T-helper 1 cell treated with Interleukin-12 subunit alpha and Interleukin-12 subunit beta and Interleukin-4 antibody, amounts not matched to agents 30 μg/mL and 1 μg/mL, for 36 hours (primary cell): ENCODE measurements around the gene RALGDS.

Experiments used
- H3K27ac Mint-ChIP-seq: one replicate; pipeline ENCODE4 v1.8.0; 2021; ENCODE audit warnings: mild to moderate bottlenecking, mixed read lengths
- H3K27me3 Mint-ChIP-seq: one replicate; pipeline ENCODE4 v1.8.0; 2021; ENCODE audit warnings: low read depth, mixed read lengths
- H3K36me3 Mint-ChIP-seq: one replicate; pipeline ENCODE4 v1.8.0; 2021; ENCODE audit warnings: low read depth, mixed read lengths
- H3K4me1 Mint-ChIP-seq: one replicate; pipeline ENCODE4 v1.8.0; 2021; ENCODE audit warnings: low read depth, mixed read lengths
- H3K4me3 Mint-ChIP-seq: one replicate; pipeline ENCODE4 v1.8.0; 2021; ENCODE audit warnings: mild to moderate bottlenecking, moderate library complexity, mixed read lengths
- H3K9me3 Mint-ChIP-seq: one replicate; pipeline ENCODE4 v1.8.0; 2021; ENCODE audit warnings: mixed read lengths

RALGDS gene

GRCh38 chr9:133112663-133113026, 8.4 kb downstream of the RALGDS start:
- H3K9me3 Mint-ChIP-seq: no peaks in the 10 kb centered on the region
- H3K4me1 Mint-ChIP-seq: peaks cover 32% of the 10 kb centered on the region
- H3K27me3 Mint-ChIP-seq: no peaks in the 10 kb centered on the region
- H3K27ac Mint-ChIP-seq: peak overlapping the region; percentile 68
- H3K36me3 Mint-ChIP-seq: peaks cover 14% of the 10 kb centered on the region
- H3K4me3 Mint-ChIP-seq: no peak overlapping the region

DNA sequence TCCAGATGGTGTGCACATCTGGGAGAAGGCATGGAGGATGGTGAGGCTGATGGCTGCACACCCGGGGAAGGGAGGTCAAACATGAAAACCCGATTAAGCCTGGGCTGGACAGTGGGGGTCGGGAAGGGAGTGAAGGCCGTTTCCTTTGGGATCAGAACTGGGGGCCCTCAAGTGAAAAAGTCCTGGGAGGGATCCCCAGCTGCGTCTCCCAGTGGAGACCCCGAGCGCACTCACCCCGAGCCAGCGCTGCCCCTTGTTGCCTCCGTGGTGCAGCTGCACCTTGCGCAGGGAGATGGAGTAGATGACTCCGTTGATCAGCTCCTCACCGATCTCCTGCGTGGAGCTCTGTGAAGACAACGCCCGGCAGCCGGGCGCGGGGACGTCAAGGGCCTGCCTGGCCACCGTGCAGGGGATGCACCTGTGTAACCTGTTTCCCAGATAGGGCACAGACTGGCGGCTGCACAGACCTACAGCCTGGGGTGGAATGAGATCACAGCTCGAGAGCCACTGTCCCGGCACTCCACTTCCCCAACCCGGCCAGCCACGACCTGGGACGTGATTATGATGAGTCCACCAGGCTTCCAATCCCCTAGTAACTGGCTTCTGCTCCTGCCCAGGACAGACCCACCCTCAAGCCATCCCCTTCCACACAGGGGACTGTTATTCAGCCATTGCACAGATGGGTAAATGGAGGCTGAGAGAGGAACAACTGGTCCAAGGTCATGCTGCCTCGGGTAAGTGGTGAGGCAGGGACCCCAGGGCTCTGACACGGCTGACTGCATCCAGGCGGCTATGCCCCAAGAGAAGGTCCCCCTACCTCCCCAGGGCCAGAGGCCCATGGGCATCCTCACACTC, 9.0 kb downstream of the RALGDS start:
- H3K9me3 Mint-ChIP-seq: no peaks in the 10 kb centered on the region

DNA sequence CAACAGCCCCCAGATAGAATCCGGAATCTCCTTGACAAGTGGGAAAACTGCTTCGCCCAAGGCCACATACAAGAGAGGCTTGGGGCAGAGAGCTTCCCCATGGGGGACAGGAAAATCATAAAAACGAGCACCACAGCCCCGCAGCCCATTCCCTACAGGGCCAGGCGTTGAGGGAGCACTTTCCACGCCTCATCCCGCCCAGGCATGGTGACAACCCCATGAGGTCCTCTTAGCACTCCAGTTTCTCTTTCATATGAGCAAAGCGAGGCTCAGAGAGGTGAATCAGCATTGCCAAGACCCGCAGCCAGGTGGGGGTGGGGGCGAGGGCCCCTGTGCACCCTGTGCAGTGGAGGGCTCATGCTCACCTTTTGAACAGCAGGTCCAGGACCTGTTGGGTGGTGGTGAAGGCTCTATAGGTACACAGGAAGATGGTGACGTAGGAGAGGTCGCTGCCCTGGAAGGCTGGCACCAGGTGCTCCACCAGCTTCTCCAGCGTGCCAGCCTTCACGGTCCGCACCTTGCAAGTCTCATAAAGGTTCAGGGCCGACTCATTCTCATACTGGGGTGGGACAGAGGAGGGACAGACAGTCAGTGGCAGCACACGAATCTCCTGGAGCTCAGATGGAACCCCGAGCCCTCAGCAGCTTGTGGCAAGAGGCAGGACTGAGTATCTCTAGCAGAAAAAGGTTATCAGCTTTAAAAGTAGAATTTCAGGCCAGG, 10.9 kb downstream of the RALGDS start:
- no peaks in the 10 kb centered on the region for H3K9me3 Mint-ChIP-seq
- no peaks in the 10 kb centered on the region for H3K27me3 Mint-ChIP-seq
- peaks cover 22% of the 10 kb centered on the region for H3K4me1 Mint-ChIP-seq
- no peak overlapping the region for H3K27ac Mint-ChIP-seq
- peaks cover 20% of the 10 kb centered on the region for H3K36me3 Mint-ChIP-seq
- H3K4me3 Mint-ChIP-seq: no peak overlapping the region

More for the DNA sequence above, 9.0 kb downstream of the RALGDS start:
- Mint-ChIP-seq H3K27ac (peak overlapping the region; percentile 68), H3K4me3 (no peak overlapping the region), H3K27me3 (no peaks in the 10 kb centered on the region), H3K4me1 (peaks cover 30% of the 10 kb centered on the region), H3K36me3 (peaks cover 14% of the 10 kb centered on the region)

GRCh38 chr9:133108794-133109641, 12.0 kb downstream of the RALGDS start:
- Mint-ChIP-seq H3K4me1 (peaks cover 16% of the 10 kb centered on the region), H3K27ac (no peak overlapping the region), H3K36me3 (peaks cover 22% of the 10 kb centered on the region), H3K9me3 (no peaks in the 10 kb centered on the region), H3K27me3 (no peaks in the 10 kb centered on the region), H3K4me3 (no peak overlapping the region)

- Mint-ChIP-seq H3K36me3 (peaks cover 22% of the 10 kb centered on the region), H3K27ac (no peak overlapping the region), H3K27me3 (no peaks in the 10 kb centered on the region), H3K9me3 (no peaks in the 10 kb centered on the region), H3K4me1 (peaks cover 9% of the 10 kb centered on the region), H3K4me3 (no peak overlapping the region)
Measured at GRCh38 chr9:133107961-133108793, 12.9 kb downstream of the RALGDS start.

DNA sequence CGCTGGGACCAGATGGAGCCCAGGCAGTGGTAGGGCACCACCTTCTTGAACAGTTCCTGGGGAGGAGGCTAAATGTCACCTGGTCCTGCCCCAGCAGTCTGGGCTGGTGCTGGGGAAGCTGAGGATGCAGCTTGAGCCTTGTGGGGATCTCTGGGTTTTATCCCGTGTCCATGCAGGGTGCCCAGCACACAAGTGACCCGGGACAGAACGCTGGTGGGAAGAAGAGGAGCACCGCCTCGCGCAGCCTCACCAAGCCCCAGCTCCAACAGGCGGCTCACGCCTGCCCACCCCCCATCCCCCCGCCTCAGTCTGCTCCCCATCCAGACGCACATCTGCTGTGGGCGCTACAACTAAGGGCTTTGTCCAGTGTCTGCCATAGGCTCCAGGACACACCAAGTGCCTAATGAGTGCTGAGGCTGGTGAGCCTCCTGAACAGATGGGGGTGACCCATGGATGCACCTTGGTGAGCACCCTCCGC, 13.8 kb downstream of the RALGDS start:
- Mint-ChIP-seq H3K27me3 (no peaks in the 10 kb centered on the region), H3K27ac (no peak overlapping the region), H3K4me3 (no peak overlapping the region), H3K4me1 (peaks cover 5% of the 10 kb centered on the region), H3K9me3 (no peaks in the 10 kb centered on the region), H3K36me3 (peaks cover 26% of the 10 kb centered on the region)

DNA sequence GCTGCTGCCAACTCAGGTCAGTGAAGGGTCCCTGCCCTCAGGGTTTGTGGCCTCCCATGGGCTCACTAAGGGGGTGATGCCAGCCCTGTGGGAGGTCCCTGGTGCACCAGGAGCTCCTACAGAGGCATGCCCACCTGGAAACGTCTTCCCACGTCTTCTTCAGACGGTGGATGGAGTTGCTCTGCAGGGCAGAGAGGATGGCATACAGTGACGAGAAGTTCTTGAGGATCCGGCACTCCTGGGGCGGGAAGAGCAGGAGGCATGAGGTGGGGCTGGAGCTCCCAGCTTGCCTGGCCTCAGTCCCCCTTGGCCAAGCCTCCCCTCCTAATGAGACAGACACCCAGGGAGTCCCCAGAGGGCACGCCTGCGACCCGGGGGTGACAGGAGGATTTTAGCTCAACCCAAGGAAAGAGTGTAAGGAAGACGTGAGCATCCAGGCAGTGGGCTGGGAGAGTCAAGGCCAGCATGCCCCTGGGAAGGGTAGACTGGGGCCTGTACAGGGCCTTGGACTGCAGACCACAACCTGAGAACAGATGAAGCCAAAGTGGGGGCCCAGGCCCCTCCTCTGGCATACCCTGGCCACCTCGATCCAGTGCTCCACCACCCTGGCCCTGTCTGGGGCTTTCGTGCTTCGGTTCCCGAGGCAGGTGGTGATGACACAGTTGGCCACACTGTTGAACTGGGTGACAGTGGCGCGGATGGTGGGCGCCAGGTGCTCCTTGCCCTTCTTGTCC, 14.4 kb downstream of the RALGDS start:
- Mint-ChIP-seq H3K36me3 (peaks cover 28% of the 10 kb centered on the region), H3K27ac (no peak overlapping the region), H3K4me1 (peaks cover 2% of the 10 kb centered on the region)

GRCh38 chr9:133105461-133105770, 15.6 kb downstream of the RALGDS start:
- H3K27me3 Mint-ChIP-seq: no peaks in the 10 kb centered on the region
- no peaks in the 10 kb centered on the region for H3K9me3 Mint-ChIP-seq
- H3K4me3 Mint-ChIP-seq: no peak overlapping the region
- no peak overlapping the region for H3K27ac Mint-ChIP-seq
- H3K36me3 Mint-ChIP-seq: peaks cover 37% of the 10 kb centered on the region
- peaks cover 2% of the 10 kb centered on the region for H3K4me1 Mint-ChIP-seq

More for the DNA sequence above, 14.4 kb downstream of the RALGDS start:
- Mint-ChIP-seq H3K9me3 (no peaks in the 10 kb centered on the region), H3K4me3 (no peak overlapping the region), H3K27me3 (no peaks in the 10 kb centered on the region)

DNA sequence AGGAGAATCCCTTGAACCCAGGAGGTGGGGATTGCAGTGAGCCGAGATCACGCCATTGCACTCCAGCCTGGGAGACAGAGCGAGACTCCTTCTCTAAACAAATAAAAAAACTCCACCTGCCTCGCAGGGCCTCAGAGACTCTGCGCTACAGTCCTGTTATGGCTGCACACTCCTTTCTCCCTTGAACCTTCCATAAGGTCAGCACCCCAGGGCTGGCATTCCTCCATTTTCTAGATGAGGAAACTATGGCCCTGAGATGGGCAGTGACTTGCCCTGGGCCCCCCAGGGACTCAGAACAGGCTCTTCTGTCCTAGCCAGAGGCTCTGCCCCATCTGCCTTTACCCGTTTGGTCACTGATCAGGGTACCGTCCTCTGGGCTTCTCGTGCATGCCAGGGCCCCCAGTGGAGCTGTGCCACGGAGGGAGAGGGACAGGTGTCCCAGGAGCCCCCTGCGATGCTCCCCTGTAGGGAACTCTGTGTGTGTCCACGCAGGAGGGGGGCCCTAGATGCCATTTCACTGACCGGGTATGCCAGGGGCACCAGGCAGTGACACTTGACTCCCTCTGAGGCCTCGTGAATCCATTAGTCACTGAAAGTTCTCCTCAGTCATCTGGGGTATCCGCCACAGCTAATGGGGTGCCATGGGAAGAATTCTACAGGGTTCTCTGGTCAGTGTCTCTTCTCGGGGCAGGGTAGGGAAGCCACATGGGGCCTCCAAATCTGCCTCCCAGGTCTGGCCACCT, 16.2 kb downstream of the RALGDS start:
- no peaks in the 10 kb centered on the region for H3K27me3 Mint-ChIP-seq
- H3K4me1 Mint-ChIP-seq: peaks cover 2% of the 10 kb centered on the region
- peaks cover 35% of the 10 kb centered on the region for H3K36me3 Mint-ChIP-seq
- no peak overlapping the region for H3K27ac Mint-ChIP-seq
- H3K4me3 Mint-ChIP-seq: no peak overlapping the region
- no peaks in the 10 kb centered on the region for H3K9me3 Mint-ChIP-seq

- H3K9me3 Mint-ChIP-seq: no peaks in the 10 kb centered on the region
- no peak overlapping the region for H3K27ac Mint-ChIP-seq
- peaks cover 2% of the 10 kb centered on the region for H3K4me1 Mint-ChIP-seq
- no peaks in the 10 kb centered on the region for H3K27me3 Mint-ChIP-seq
- H3K36me3 Mint-ChIP-seq: peaks cover 34% of the 10 kb centered on the region
- no peak overlapping the region for H3K4me3 Mint-ChIP-seq
Measured at GRCh38 chr9:133103987-133104505, 17.0 kb downstream of the RALGDS start.

GRCh38 chr9:133103183-133103986, 17.7 kb downstream of the RALGDS start:
- Mint-ChIP-seq H3K27ac (peak overlapping the region; percentile 63), H3K4me3 (no peak overlapping the region), H3K36me3 (peaks cover 39% of the 10 kb centered on the region)

More at GRCh38 chr9:133103183-133103986, 17.7 kb downstream of the RALGDS start:
- H3K4me1 Mint-ChIP-seq: peaks cover 2% of the 10 kb centered on the region
- no peaks in the 10 kb centered on the region for H3K9me3 Mint-ChIP-seq
- H3K27me3 Mint-ChIP-seq: no peaks in the 10 kb centered on the region
